22Rv1 (cell line): ENCODE measurements around the gene MBOAT7.

ENCODE experiments used
- ZFX ChIP-seq: fragments of 450-650 bp; IDR thresholded peaks from 2 replicates; pipeline ENCODE4 v1.6.1; 2017; ENCODE audit warnings: antibody characterized with exemption, borderline replicate concordance
- TF ChIP-seq, protein P1 (sequence below): fragments of 450-650 bp; IDR thresholded peaks from 2 replicates; pipeline ENCODE4 v1.5.1; 2017; ENCODE audit warnings: mild to moderate bottlenecking

DNA sequence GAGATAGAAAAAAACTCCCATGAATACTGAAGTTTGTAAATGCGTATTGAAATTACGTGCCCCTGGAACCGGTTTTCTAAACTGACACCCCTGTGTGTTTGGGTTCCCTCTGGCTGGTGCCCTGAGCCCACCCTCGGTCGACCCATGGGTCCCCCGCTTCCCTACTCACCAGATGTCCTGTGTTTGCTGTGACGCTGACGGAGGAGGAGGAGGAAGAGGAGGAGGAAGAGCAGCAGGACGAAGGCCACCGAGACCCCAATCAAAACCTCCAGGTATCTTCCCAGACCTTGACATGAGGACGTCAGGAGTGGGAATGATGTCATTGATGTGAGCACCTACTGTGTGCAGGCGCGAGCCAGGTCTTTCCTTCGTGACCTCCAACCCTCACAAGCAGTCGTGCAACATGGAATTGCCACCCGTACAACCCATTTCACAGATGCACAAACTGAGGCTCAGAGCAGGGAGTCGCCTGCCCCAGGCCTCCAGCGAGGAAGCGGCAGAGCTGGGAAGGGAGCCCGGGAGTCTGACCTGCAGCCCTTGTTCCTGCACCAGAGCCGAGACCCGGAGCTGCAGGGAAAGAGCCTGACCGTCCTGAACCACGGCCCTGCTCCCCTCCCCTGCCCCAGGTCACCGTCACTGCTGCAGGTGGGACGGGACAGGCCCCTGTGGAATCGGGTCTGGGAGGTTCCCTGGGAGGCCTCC lies 29.7 kb upstream of the MBOAT7 start:
- TF ChIP-seq, protein P1, sequence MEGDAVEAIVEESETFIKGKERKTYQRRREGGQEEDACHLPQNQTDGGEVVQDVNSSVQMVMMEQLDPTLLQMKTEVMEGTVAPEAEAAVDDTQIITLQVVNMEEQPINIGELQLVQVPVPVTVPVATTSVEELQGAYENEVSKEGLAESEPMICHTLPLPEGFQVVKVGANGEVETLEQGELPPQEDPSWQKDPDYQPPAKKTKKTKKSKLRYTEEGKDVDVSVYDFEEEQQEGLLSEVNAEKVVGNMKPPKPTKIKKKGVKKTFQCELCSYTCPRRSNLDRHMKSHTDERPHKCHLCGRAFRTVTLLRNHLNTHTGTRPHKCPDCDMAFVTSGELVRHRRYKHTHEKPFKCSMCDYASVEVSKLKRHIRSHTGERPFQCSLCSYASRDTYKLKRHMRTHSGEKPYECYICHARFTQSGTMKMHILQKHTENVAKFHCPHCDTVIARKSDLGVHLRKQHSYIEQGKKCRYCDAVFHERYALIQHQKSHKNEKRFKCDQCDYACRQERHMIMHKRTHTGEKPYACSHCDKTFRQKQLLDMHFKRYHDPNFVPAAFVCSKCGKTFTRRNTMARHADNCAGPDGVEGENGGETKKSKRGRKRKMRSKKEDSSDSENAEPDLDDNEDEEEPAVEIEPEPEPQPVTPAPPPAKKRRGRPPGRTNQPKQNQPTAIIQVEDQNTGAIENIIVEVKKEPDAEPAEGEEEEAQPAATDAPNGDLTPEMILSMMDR = no peak
- TF ChIP-seq ZFX = no peak
